H1 (cell line): ENCODE results near the gene MPDZ. TPM values are rescaled to one million over a fixed set of nuclear protein-coding genes. Genes with fewer than 3 reads are reported as not detected.

Experiments used
- CTCF ChIA-PET: fragments of 300-600 bp; sonication (Branson Sonifier 250); formaldehyde crosslinking; loops from one replicate; lab custom pipeline; 2021; ENCODE audit not compliant: partially characterized antibody; lab: Charles Lee
- POLR2A ChIA-PET: fragments of 300-600 bp; sonication (Branson Sonifier 250); formaldehyde crosslinking; loops from one replicate; lab custom pipeline; 2021; ENCODE audit warnings: inconsistent platforms; ENCODE audit not compliant: partially characterized antibody; lab: Charles Lee
- DNase-seq, 2 experiments: peaks; one replicate each; pipeline versions ENCODE4 v3.0.0 to v3.0.0-alpha.2; 2010 to 2022; ENCODE audit warnings: low spot score in 2 of 2, low read depth in 1 of 2, mixed read lengths in 1 of 2
- FAIRE-seq: peaks from 2 replicates; lab custom pipeline; 2011; peaks lifted over from hg19 to GRCh38; lab: Jason Lieb, UNC
- H2AFZ ChIP-seq: 2 replicates; pipeline ENCODE4 v1.8.1; 2012; ENCODE audit warnings: low read length, inconsistent platforms
- H2AK5ac ChIP-seq: 2 replicates; pipeline ENCODE4 v1.6.1; 2013; ENCODE audit warnings: low read depth, low read length
- H2BK120ac ChIP-seq: replicated peaks from 2 replicates; pipeline ENCODE3; 2013; ENCODE audit warnings: low read depth, low read length, inconsistent platforms
- H2BK12ac ChIP-seq: 2 replicates; pipeline ENCODE4 v1.6.1; 2013; ENCODE audit warnings: low read depth, low read length
- H2BK15ac ChIP-seq: 2 replicates; pipeline ENCODE4 v1.6.1; 2013; ENCODE audit warnings: low read length
- H2BK20ac ChIP-seq: 2 replicates; pipeline ENCODE4 v1.6.1; 2013; ENCODE audit warnings: low read length
- H2BK5ac ChIP-seq: 2 replicates; pipeline ENCODE4 v1.6.1; 2013; ENCODE audit warnings: low read depth, low read length
- H3K14ac ChIP-seq: 2 replicates; pipeline ENCODE4 v1.6.1; 2013; ENCODE audit warnings: inconsistent platforms; ENCODE audit not compliant: insufficient read length
- H3K18ac ChIP-seq: 2 replicates; pipeline ENCODE4 v1.6.1; 2013; ENCODE audit warnings: low read length; ENCODE audit errors: extremely low read depth
- H3K23ac ChIP-seq: 2 replicates; pipeline ENCODE4 v1.6.1; 2013; ENCODE audit warnings: inconsistent platforms; ENCODE audit not compliant: insufficient read length
- H3K23me2 ChIP-seq: 2 replicates; pipeline ENCODE4 v1.6.1; 2013; ENCODE audit warnings: low read depth, low read length
- H3K27ac ChIP-seq: 2 replicates; pipeline ENCODE4 v1.6.1; 2011; ENCODE audit warnings: low read depth, low read length, inconsistent platforms
- H3K27me3 ChIP-seq, 4 experiments: replicated peaks in 1 of 4; 1 replicate in 1 of 4; 2 replicates in 3 of 4; pipeline versions ENCODE4 v1.6.1 to v1.8.1; 2011 to 2013; ENCODE audit warnings: low read length in 3 of 4, mild to moderate bottlenecking in 3 of 4, inconsistent platforms in 2 of 4, mixed read lengths in 2 of 4, moderate library complexity in 1 of 4; ENCODE audit not compliant: control insufficient read depth in 3 of 4, insufficient read depth in 3 of 4; ENCODE audit errors: extremely low read depth in 1 of 4
- H3K36me3 ChIP-seq, 4 experiments: 2 replicates each; pipeline versions ENCODE4 v1.6.1 to v1.8.1; 2011 to 2013; ENCODE audit warnings: mild to moderate bottlenecking in 4 of 4, low read length in 3 of 4, moderate library complexity in 2 of 4, control low read depth in 1 of 4, inconsistent platforms in 1 of 4; ENCODE audit not compliant: insufficient read depth in 4 of 4, control insufficient read depth in 2 of 4
- H3K4ac ChIP-seq: replicated peaks from 2 replicates; pipeline ENCODE3; 2013; ENCODE audit warnings: low read length, low read depth, mixed read lengths, inconsistent platforms; ENCODE audit not compliant: insufficient read length
- H3K4me1 ChIP-seq, 4 experiments: replicated peaks in 1 of 4; 1 replicate in 1 of 4; 2 replicates in 3 of 4; pipeline versions ENCODE4 v1.6.1 to v1.8.1; 2011 to 2013; ENCODE audit warnings: low read length in 3 of 4, inconsistent platforms in 2 of 4, mixed read lengths in 1 of 4; ENCODE audit not compliant: insufficient read depth in 4 of 4, control insufficient read depth in 3 of 4
- H3K4me2 ChIP-seq, 2 experiments: 2 replicates each; pipeline versions ENCODE4 v1.6.1 to v1.8.1; 2011 to 2013; ENCODE audit warnings: low read depth in 2 of 2, low read length in 2 of 2, control low read depth in 1 of 2, inconsistent platforms in 1 of 2, mild to moderate bottlenecking in 1 of 2; ENCODE audit not compliant: insufficient read depth in 1 of 2
- H3K4me3 ChIP-seq, 4 experiments: fragments of 200-600, 300-600 bp in 1 of 4; sonication (generic), shearing (Covaris generic), sonication (Bioruptor Twin) in 1 of 4; 2 replicates each; pipeline versions ENCODE4 v1.5.1 to v1.8.1; 2011 to 2016; ENCODE audit warnings: low read length in 4 of 4, low read depth in 3 of 4, control low read depth in 2 of 4, inconsistent platforms in 2 of 4, mild to moderate bottlenecking in 2 of 4, mixed read lengths in 1 of 4, moderate library complexity in 1 of 4; ENCODE audit not compliant: insufficient read depth in 2 of 4; ENCODE audit errors: extremely low read depth in 1 of 4
- H3K56ac ChIP-seq: replicated peaks from 2 replicates; pipeline ENCODE3; 2013; ENCODE audit warnings: low read depth, mild to moderate bottlenecking, mixed read lengths, low read length, inconsistent platforms; ENCODE audit not compliant: insufficient read length
- H3K79me1 ChIP-seq: 2 replicates; pipeline ENCODE4 v1.6.1; 2013; ENCODE audit warnings: low read depth, low read length, control low read depth
- H3K79me2 ChIP-seq, 2 experiments: 2 replicates each; pipeline versions ENCODE4 v1.6.1 to v1.8.1; 2012 to 2013; ENCODE audit warnings: low read length in 2 of 2, mild to moderate bottlenecking in 2 of 2, inconsistent platforms in 1 of 2; ENCODE audit not compliant: insufficient read depth in 2 of 2, control insufficient read depth in 1 of 2
- H3K9ac ChIP-seq, 4 experiments: replicated peaks in 1 of 4; 1 replicate in 1 of 4; 2 replicates in 3 of 4; pipeline versions ENCODE4 v1.6.1 to v1.8.1; 2011 to 2013; ENCODE audit warnings: low read depth in 3 of 4, low read length in 3 of 4, control low read depth in 2 of 4, mild to moderate bottlenecking in 2 of 4, moderate library complexity in 2 of 4, inconsistent platforms in 1 of 4; ENCODE audit errors: extremely low read depth in 1 of 4
- H3K9me3 ChIP-seq, 2 experiments: 2 replicates each; pipeline versions ENCODE4 v1.6.1 to v1.8.1; 2012 to 2013; ENCODE audit warnings: mild to moderate bottlenecking in 2 of 2, moderate library complexity in 2 of 2, control low read depth in 1 of 2, inconsistent platforms in 1 of 2, low read depth in 1 of 2, low read length in 1 of 2, mixed read lengths in 1 of 2; ENCODE audit not compliant: insufficient read depth in 2 of 2
- H4K20me1 ChIP-seq, 2 experiments: replicated peaks in 1 of 2; 2 replicates each; pipeline versions ENCODE3 to v1.8.1; 2011 to 2013; ENCODE audit warnings: inconsistent platforms in 2 of 2, low read length in 2 of 2, mild to moderate bottlenecking in 1 of 2; ENCODE audit not compliant: insufficient read depth in 2 of 2, control insufficient read depth in 1 of 2
- H4K5ac ChIP-seq: 2 replicates; pipeline ENCODE4 v1.6.1; 2013; ENCODE audit warnings: low read length, low read depth, mixed read lengths, inconsistent platforms; ENCODE audit not compliant: insufficient read length
- H4K8ac ChIP-seq: 2 replicates; pipeline ENCODE4 v1.8.0; 2013; ENCODE audit warnings: mild to moderate bottlenecking, moderate library complexity, low read length, inconsistent platforms; ENCODE audit not compliant: insufficient read depth; ENCODE audit errors: extremely low read depth
- H4K91ac ChIP-seq: replicated peaks from 2 replicates; pipeline ENCODE3; 2013; ENCODE audit warnings: low read length, mixed read lengths, inconsistent platforms; ENCODE audit not compliant: insufficient read length
- BCL11A ChIP-seq, 2 experiments: IDR thresholded peaks; one replicate each; pipeline ENCODE4 v1.6.1; 2011; ENCODE audit warnings: low read depth in 2 of 2, low read length in 2 of 2, mild to moderate bottlenecking in 2 of 2
- WGBS, 2 experiments: shearing (Covaris generic) in 1 of 2; methylation state at CpG; one replicate each; pipeline versions ENCODE4 v1.1.6 to v1.1.7; 2013 to 2015; ENCODE audit warnings: low lambda C conversion rate in 2 of 2, mixed read lengths in 2 of 2, inconsistent platforms in 1 of 2, low coverage in 1 of 2, missing lambda C conversion rate in 1 of 2; ENCODE audit not compliant: insufficient replicate concordance in 2 of 2, insufficient coverage in 1 of 2, insufficient read length in 1 of 2; ENCODE audit errors: extremely low coverage in 1 of 2, missing lambda C conversion rate in 1 of 2; 5-methylcytosine and 5-hydroxymethylcytosine counted together
- polyA plus RNA-seq, 7 experiments: library from polyadenylated mRNA; depleted of rRNA in 3 of 7; stranded (reverse) in 5 of 7; unstranded in 2 of 7; fragments of >200 nt in 5 of 7; fragments of 200-250 nt in 2 of 7; gene quantifications; 1 replicate in 5 of 7; 2 replicates in 1 of 7; 4 replicates in 1 of 7; pipeline versions ENCODE4 v1.2.1 to v1.2.3, GENCODE V29; 2011 to 2013; ENCODE audit warnings: missing spikeins in 2 of 7, mixed read lengths in 2 of 7
- total RNA-seq: library from RNA; stranded (reverse); fragmentation: NEBNext Ultra II Directional; extraction: Animal tissue kit (Norgen Biotek cat#: 25700); gene quantifications from 2 replicates; pipeline ENCODE4 v1.2.1, GENCODE V29; 2021

Gene MPDZ
- total and polyA plus RNA-seq, 2 of the 8 experiments (the other 6 are each of a cell fraction or from before 2014, with no cell fraction given), result 14.6 to 39.4 TPM

DNA sequence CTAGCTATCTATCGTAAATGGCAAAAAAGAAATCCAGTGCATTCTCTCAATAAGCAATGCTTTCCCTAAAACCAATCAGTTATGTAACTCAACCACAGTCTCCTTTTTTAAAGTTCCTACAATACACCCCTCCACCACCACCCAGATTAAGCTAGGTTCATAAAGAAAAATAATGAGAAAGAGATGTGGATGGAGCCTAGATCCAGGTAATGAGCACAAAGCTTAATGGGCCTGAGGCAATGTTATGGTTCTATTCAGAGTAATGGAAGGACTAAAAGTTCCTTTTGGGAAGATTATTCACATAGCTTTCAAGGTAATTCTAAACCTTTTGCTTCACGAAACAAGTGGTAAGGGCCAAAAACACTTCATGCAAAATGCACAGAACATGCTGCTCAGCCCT, 113.5 kb downstream of the MPDZ start:
- no peak overlapping the region for H3K56ac ChIP-seq
- H4K91ac ChIP-seq, result no peak overlapping the region
- no peak for DNase-seq
- H4K5ac ChIP-seq, result no peak overlapping the region
- no peak overlapping the region for H4K8ac ChIP-seq
- CTCF ChIA-PET, result no interaction called here
- 90% methylated on average over 2 of the region's 2 CpGs; no CpG with 5 or more reads in 1 of the 2 experiments for WGBS, 2 experiments
- no peaks in the 10 kb centered on the region for H3K9me3 ChIP-seq
- H3K36me3 ChIP-seq, result peaks cover 0 to 8% (median 0%) of the 10 kb centered on the region in 4 experiments; a peak in 2 of 8 replicates
- no peak overlapping the region for H2BK5ac ChIP-seq
- H3K23ac ChIP-seq, result no peak overlapping the region
- H2BK12ac ChIP-seq, result no peak overlapping the region
- no peak overlapping the region for H3K27ac ChIP-seq
- no peak overlapping the region for H3K18ac ChIP-seq
- H2BK20ac ChIP-seq, result no peak overlapping the region
- H3K4me2 ChIP-seq, result no peak overlapping the region
- no peak overlapping the region for H2AFZ ChIP-seq
- no peak for FAIRE-seq
- no peaks in the 10 kb centered on the region for H3K79me2 ChIP-seq
- no peaks in the 10 kb centered on the region for H3K27me3 ChIP-seq
- H3K23me2 ChIP-seq, result no peaks in the 10 kb centered on the region
- TF ChIP-seq BCL11A (IDR thresholded peaks at IDR 0.05; ENCODE audit: low read depth in 2 of 2, low read length in 2 of 2), result no peak
- H3K4me3 ChIP-seq, result no peak overlapping the region
- POLR2A ChIA-PET, result interaction anchor here (0.7 kb wide), 1 partner anchor 12 kb away, joined by 3 read pairs; no protein-coding TSS in a partner anchor
- H3K9ac ChIP-seq, result no peak overlapping the region
- no peak overlapping the region for H2BK120ac ChIP-seq
- H3K4ac ChIP-seq, result no peak overlapping the region
- peaks cover 0 to 3% (median 2%) of the 10 kb centered on the region in 4 experiments; a peak in 2 of 7 replicates for H3K4me1 ChIP-seq
- no peaks in the 10 kb centered on the region for H3K79me1 ChIP-seq
- no peak overlapping the region for H2AK5ac ChIP-seq
- no peaks in the 10 kb centered on the region for H4K20me1 ChIP-seq
- H2BK15ac ChIP-seq, result no peak overlapping the region
- H3K14ac ChIP-seq, result no peak overlapping the region
